HepG2 (cell line): ENCODE measurements around the gene ING1. TPM values are rescaled to one million over a fixed set of nuclear protein-coding genes. Genes with fewer than 3 reads are reported as not detected.

Source experiments
- ARID5B ChIP-seq: IDR thresholded peaks from 2 replicates; pipeline ENCODE4 v1.4.0; 2020; ENCODE audit warnings: mild to moderate bottlenecking, missing genetic modification reagents
- ATAD3A ChIP-seq: sonication (generic); formaldehyde crosslinking; IDR thresholded peaks from 2 replicates; pipeline ENCODE4 v1.4.0; 2020; ENCODE audit warnings: missing genetic modification reagents
- CCDC6 ChIP-seq: sonication (generic); formaldehyde crosslinking; IDR thresholded peaks from 2 replicates; pipeline ENCODE4 v1.8.1; 2022; ENCODE audit warnings: mild to moderate bottlenecking, missing genetic modification reagents, moderate library complexity
- CTCF ChIP-seq: sonication (generic); formaldehyde crosslinking; IDR thresholded peaks from 2 replicates; pipeline ENCODE4 v1.5.0; 2020; ENCODE audit warnings: mild to moderate bottlenecking, missing genetic modification reagents, moderate library complexity
- E2F2 ChIP-seq: sonication (generic); formaldehyde crosslinking; IDR thresholded peaks from 2 replicates; pipeline ENCODE4 v1.4.0; 2020; ENCODE audit warnings: missing genetic modification reagents, borderline replicate concordance
- IRF9 ChIP-seq: sonication (generic); formaldehyde crosslinking; IDR thresholded peaks from 2 replicates; pipeline ENCODE4 v1.8.0; 2022; ENCODE audit warnings: missing genetic modification reagents, mild to moderate bottlenecking, borderline replicate concordance
- MYC ChIP-seq: sonication (generic); formaldehyde crosslinking; IDR thresholded peaks from 2 replicates; pipeline ENCODE4 v1.9.0; 2021; ENCODE audit warnings: missing genetic modification reagents, borderline replicate concordance
- NCOA1 ChIP-seq: sonication (generic); formaldehyde crosslinking; IDR thresholded peaks from 2 replicates; pipeline ENCODE4 v1.9.0; 2021; ENCODE audit warnings: missing genetic modification reagents
- PLRG1 ChIP-seq: fragments of 450-650 bp; conservative IDR thresholded peaks from 2 replicates; pipeline ENCODE4 v1.6.1; 2016
- SRSF4 ChIP-seq: fragments of 200-400 bp; formaldehyde crosslinking; IDR thresholded peaks from one replicate; pipeline ENCODE4 v1.6.1; 2018; ENCODE audit warnings: mild to moderate bottlenecking, low read depth, low read length, moderate library complexity; ENCODE audit not compliant: poor library complexity, severe bottlenecking
- ZNF121 ChIP-seq: sonication (generic); formaldehyde crosslinking; IDR thresholded peaks from 2 replicates; pipeline ENCODE4 v1.5.0; 2020; ENCODE audit warnings: mild to moderate bottlenecking, missing genetic modification reagents
- ZNF230 ChIP-seq: sonication (generic); formaldehyde crosslinking; IDR thresholded peaks from 2 replicates; pipeline ENCODE4 v1.4.0; 2020; ENCODE audit warnings: mild to moderate bottlenecking, missing genetic modification reagents
- ZNF329 ChIP-seq: sonication (generic); formaldehyde crosslinking; IDR thresholded peaks from 2 replicates; pipeline ENCODE4 v1.9.0; 2021; ENCODE audit warnings: low read depth, mild to moderate bottlenecking, missing genetic modification reagents
- ZNF549 ChIP-seq: sonication (generic); formaldehyde crosslinking; IDR thresholded peaks from 2 replicates; pipeline ENCODE4 v1.5.0; 2020; ENCODE audit warnings: missing genetic modification reagents
- ZNF563 ChIP-seq: sonication (generic); formaldehyde crosslinking; IDR thresholded peaks from 2 replicates; pipeline ENCODE4 v1.8.0; 2022; ENCODE audit warnings: mild to moderate bottlenecking, moderate library complexity, missing genetic modification reagents
- ZNF598 ChIP-seq: sonication (generic); formaldehyde crosslinking; IDR thresholded peaks from 2 replicates; pipeline ENCODE4 v1.5.1; 2020; ENCODE audit warnings: mild to moderate bottlenecking, missing genetic modification reagents, borderline replicate concordance
- ZNF761 ChIP-seq: sonication (generic); formaldehyde crosslinking; conservative IDR thresholded peaks from 2 replicates; pipeline ENCODE4 v1.4.0; 2020; ENCODE audit warnings: mild to moderate bottlenecking, missing genetic modification reagents
- ZNF770 ChIP-seq: sonication (generic); formaldehyde crosslinking; IDR thresholded peaks from 2 replicates; pipeline ENCODE4 v1.5.0; 2020; ENCODE audit warnings: mild to moderate bottlenecking, missing genetic modification reagents
- ZNF790 ChIP-seq: sonication (generic); formaldehyde crosslinking; IDR thresholded peaks from 2 replicates; pipeline ENCODE4 v1.8.0; 2022; ENCODE audit warnings: missing genetic modification reagents, mild to moderate bottlenecking, borderline replicate concordance
- polyA plus RNA-seq, 8 experiments: library from polyadenylated mRNA; depleted of rRNA in 3 of 8; stranded (reverse) in 7 of 8; unstranded in 1 of 8; fragments of >200 nt; fragmentation: Illumina TruSeq in 4 of 8; extraction: Trizol in 4 of 8; gene quantifications; 2 replicates each; pipeline versions ENCODE4 v1.2.1 to v1.2.3, GENCODE V29; 2011 to 2016; ENCODE audit warnings: low read depth in 4 of 8, missing spikeins in 1 of 8, mixed read lengths in 1 of 8; ENCODE audit not compliant: insufficient read depth in 1 of 8
- total RNA-seq, 5 experiments: library from RNA; depleted of rRNA; stranded (reverse); fragments of >200 nt; fragmentation: Illumina TruSeq; extraction: Trizol; gene quantifications; 2 replicates each; pipeline ENCODE4 v1.2.3, GENCODE V29; 2016; ENCODE audit warnings: low read depth in 1 of 5

The ING1 gene
- total and polyA plus RNA-seq, 2 of the 13 experiments (the other 11 are each of a cell fraction or from before 2014, with no cell fraction given) = 8.1 to 16.1 TPM

GRCh38 chr13:110680852-110681251 lies 32.6 kb upstream of the ING1 start (continued):
- TF ChIP-seq ZNF563 (CRISPR knock-in tag) = no peak
- no peak for TF ChIP-seq ZNF790 (CRISPR knock-in tag)
- TF ChIP-seq ZNF329 = no peak
- no peak for TF ChIP-seq ZNF761
- peak; percentile 98 for TF ChIP-seq ZNF121 (CRISPR knock-in tag)
- peak; percentile 40 for TF ChIP-seq CTCF
- TF ChIP-seq ARID5B (CRISPR knock-in tag) = no peak
- no peak for TF ChIP-seq NCOA1 (CRISPR knock-in tag)
- no peak for TF ChIP-seq ATAD3A (CRISPR knock-in tag)
- TF ChIP-seq ZNF770 (CRISPR knock-in tag) = 0 out of 2 replicates have a peak, but pooled peaks have one; percentile 35
- TF ChIP-seq ZNF549 (CRISPR knock-in tag) = no peak
- TF ChIP-seq MYC (CRISPR knock-in tag) = no peak
- TF ChIP-seq ZNF598 (CRISPR knock-in tag) = no peak
- no peak for TF ChIP-seq E2F2 (CRISPR knock-in tag)
- TF ChIP-seq ZNF230 (CRISPR knock-in tag) = no peak
- no peak for TF ChIP-seq SRSF4
- TF ChIP-seq IRF9 (CRISPR knock-in tag) = no peak
- no peak for TF ChIP-seq CCDC6
- TF ChIP-seq PLRG1 = no peak
